Caco-2 (cell line): ENCODE measurements around the gene PARD3B. TPM values are rescaled to one million over a fixed set of nuclear protein-coding genes. Genes with fewer than 3 reads are reported as not detected.

Experiments
- BruUV-seq: library from RNA; stranded (reverse); fragments of 400-500 nt; replicated peaks from 2 replicates; lab custom pipeline; 2021; lab: Mats Ljungman, UMichigan
- CTCF ChIA-PET: fragments of 300-600 bp; sonication (Branson Sonifier 250); formaldehyde crosslinking; loops from one replicate; lab custom pipeline; 2022; ENCODE audit warnings: antibody characterized with exemption; lab: Charles Lee
- POLR2A ChIA-PET: fragments of 300-600 bp; sonication (Branson Sonifier 250); formaldehyde crosslinking; loops from one replicate; lab custom pipeline; 2022; ENCODE audit warnings: antibody characterized with exemption; lab: Charles Lee
- DNase-seq, 2 experiments: peaks; one replicate each; pipeline versions ENCODE4 v3.0.0 to v3.0.0-alpha.2; 2020 to 2022
- H3K27me3 ChIP-seq: replicated peaks from 2 replicates; pipeline ENCODE4 v1.6.0; 2011; ENCODE audit warnings: low read length; ENCODE audit not compliant: control insufficient read depth, insufficient read depth
- H3K36me3 ChIP-seq: 2 replicates; pipeline ENCODE4 v1.5.1; 2011; ENCODE audit warnings: low read length; ENCODE audit not compliant: control insufficient read depth, insufficient read depth
- H3K4me1 ChIP-seq: fragments of 250-450 bp; sonication (Bioruptor Pico); 2 replicates; pipeline ENCODE4 v1.5.1; 2020; ENCODE audit warnings: mild to moderate bottlenecking
- H3K4me3 ChIP-seq: 2 replicates; pipeline ENCODE4 v1.5.1; 2011; ENCODE audit warnings: low read depth, mild to moderate bottlenecking, control low read depth, low read length
- H3K9me3 ChIP-seq: fragments of 250-450 bp; sonication (Bioruptor Pico); 2 replicates; pipeline ENCODE4 v1.5.1; 2020; ENCODE audit warnings: mild to moderate bottlenecking, moderate library complexity
- H3K27ac Mint-ChIP-seq: one replicate; pipeline ENCODE4 v1.8.0; 2022; ENCODE audit warnings: mixed read lengths; ENCODE audit not compliant: unreplicated experiment
- H3K27me3 Mint-ChIP-seq: one replicate; pipeline ENCODE4 v1.8.0; 2022; ENCODE audit warnings: mixed read lengths; ENCODE audit not compliant: insufficient read depth, unreplicated experiment
- H3K36me3 Mint-ChIP-seq: one replicate; pipeline ENCODE4 v1.8.0; 2022; ENCODE audit warnings: mild to moderate bottlenecking, mixed read lengths; ENCODE audit not compliant: insufficient read depth, unreplicated experiment
- H3K4me1 Mint-ChIP-seq: one replicate; pipeline ENCODE4 v1.8.0; 2022; ENCODE audit warnings: low read depth, mixed read lengths; ENCODE audit not compliant: unreplicated experiment
- H3K4me3 Mint-ChIP-seq: one replicate; pipeline ENCODE4 v1.8.0; 2022; ENCODE audit warnings: mild to moderate bottlenecking, moderate library complexity, mixed read lengths; ENCODE audit not compliant: unreplicated experiment
- H3K9me3 Mint-ChIP-seq: one replicate; pipeline ENCODE4 v1.8.0; 2022; ENCODE audit warnings: mixed read lengths; ENCODE audit not compliant: unreplicated experiment
- intact Hi-C: fragments of 100-400 bp; cut with micrococcal nuclease; formaldehyde crosslinking; loops from one replicate; pipeline ENCODE4 v1.10.0; 2022; ENCODE audit not compliant: unreplicated experiment
- total RNA-seq: library from RNA; stranded (reverse); gene quantifications from 2 replicates; pipeline ENCODE4 v1.2.3, GENCODE V29; 2022
- TF ChIP-seq, protein P1 (sequence below), 2 experiments: fragments of 200-600 bp in 1 of 2; IDR thresholded peaks; 1 replicate in 1 of 2; 2 replicates in 1 of 2; pipeline versions ENCODE4 v1.5.1 to v1.8.0; 2011 to 2022; ENCODE audit warnings: antibody characterized with exemption in 1 of 2, control low read depth in 1 of 2, inconsistent platforms in 1 of 2, low read depth in 1 of 2, low read length in 1 of 2, mild to moderate bottlenecking in 1 of 2, moderate library complexity in 1 of 2; ENCODE audit not compliant: insufficient read depth in 1 of 2, severe bottlenecking in 1 of 2, unreplicated experiment in 1 of 2

The PARD3B gene
- total RNA-seq, 1 experiment from 2014 or later: 68.9 TPM

DNA sequence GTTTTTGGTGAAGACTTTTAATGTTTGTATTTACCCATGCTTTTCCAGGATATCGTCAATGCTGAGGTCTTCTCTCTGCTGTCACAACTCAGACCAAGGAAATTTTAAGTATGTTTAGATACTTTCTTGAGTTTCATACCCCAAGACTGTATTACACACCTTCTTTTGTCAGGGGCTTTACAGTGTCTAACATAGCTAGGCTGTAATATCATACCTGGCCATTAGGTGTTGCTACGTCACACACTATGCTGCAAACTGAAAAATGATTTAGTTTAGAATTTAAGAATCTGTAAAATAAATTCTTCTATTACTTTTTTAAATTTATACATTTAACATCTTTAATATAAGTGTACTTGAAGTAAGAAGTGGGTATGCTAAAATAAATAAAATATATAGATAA, 778.7 kb downstream of the PARD3B start:
- no TSS peak for BruUV-seq
- ChIA-PET POLR2A (no interaction called here), CTCF (interaction anchor here (1.0 kb wide), 1 partner anchor 352 kb away, joined by 3 read pairs; no protein-coding TSS in a partner anchor)
- peaks cover 6% of the 10 kb centered on the region; the same call in 1 of the 2 replicates for H3K4me1 ChIP-seq
- intact Hi-C loops: loop anchor here (5.0 kb wide), 1 partner anchor 353 kb away; no protein-coding TSS in a partner anchor
- H3K27me3 ChIP-seq: no peaks in the 10 kb centered on the region
- Mint-ChIP-seq H3K36me3 (peaks cover 10% of the 10 kb centered on the region), H3K27me3 (no peaks in the 10 kb centered on the region), H3K4me1 (peaks cover 14% of the 10 kb centered on the region), H3K9me3 (peaks cover 9% of the 10 kb centered on the region), H3K4me3 (no peak overlapping the region), H3K27ac (no peak overlapping the region)
- DNase-seq: no peak
- TF ChIP-seq, protein P1, sequence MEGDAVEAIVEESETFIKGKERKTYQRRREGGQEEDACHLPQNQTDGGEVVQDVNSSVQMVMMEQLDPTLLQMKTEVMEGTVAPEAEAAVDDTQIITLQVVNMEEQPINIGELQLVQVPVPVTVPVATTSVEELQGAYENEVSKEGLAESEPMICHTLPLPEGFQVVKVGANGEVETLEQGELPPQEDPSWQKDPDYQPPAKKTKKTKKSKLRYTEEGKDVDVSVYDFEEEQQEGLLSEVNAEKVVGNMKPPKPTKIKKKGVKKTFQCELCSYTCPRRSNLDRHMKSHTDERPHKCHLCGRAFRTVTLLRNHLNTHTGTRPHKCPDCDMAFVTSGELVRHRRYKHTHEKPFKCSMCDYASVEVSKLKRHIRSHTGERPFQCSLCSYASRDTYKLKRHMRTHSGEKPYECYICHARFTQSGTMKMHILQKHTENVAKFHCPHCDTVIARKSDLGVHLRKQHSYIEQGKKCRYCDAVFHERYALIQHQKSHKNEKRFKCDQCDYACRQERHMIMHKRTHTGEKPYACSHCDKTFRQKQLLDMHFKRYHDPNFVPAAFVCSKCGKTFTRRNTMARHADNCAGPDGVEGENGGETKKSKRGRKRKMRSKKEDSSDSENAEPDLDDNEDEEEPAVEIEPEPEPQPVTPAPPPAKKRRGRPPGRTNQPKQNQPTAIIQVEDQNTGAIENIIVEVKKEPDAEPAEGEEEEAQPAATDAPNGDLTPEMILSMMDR (IDR thresholded peaks at IDR 0.05; ENCODE audit: insufficient read depth in 1 of 2, low read depth in 1 of 2, low read length in 1 of 2, severe bottlenecking in 1 of 2, unreplicated experiment in 1 of 2): peak; percentile 30 to 32
- no peaks in the 10 kb centered on the region for H3K36me3 ChIP-seq
- H3K9me3 ChIP-seq: peaks cover 9% of the 10 kb centered on the region; the same call in 1 of the 2 replicates
- H3K4me3 ChIP-seq: no peak overlapping the region

DNA sequence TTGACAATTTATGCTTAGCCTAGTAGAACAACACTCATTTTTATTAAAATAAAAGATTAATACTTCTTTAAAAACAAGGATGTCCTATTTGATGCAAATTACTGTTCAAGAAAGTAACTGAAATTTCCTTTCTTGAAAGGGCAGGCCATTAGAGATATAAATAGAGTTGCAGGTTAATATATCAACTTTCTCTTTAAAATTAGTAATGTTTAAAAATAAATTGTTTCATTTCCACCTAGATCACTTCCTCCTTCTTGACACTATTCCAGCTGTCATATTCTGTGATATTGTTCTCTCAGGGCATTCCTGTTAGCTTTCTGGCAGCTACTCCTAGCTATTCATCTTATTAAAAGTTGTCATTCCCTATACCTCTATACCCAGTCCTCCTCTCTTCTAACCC, 779.1 kb downstream of the PARD3B start:
- peaks cover 9% of the 10 kb centered on the region; the same call in 1 of the 2 replicates for H3K9me3 ChIP-seq
- Mint-ChIP-seq H3K9me3 (peaks cover 4% of the 10 kb centered on the region), H3K36me3 (peaks cover 10% of the 10 kb centered on the region), H3K4me3 (no peak overlapping the region), H3K27ac (no peak overlapping the region), H3K27me3 (no peaks in the 10 kb centered on the region), H3K4me1 (peaks cover 10% of the 10 kb centered on the region)
- H3K27me3 ChIP-seq: no peaks in the 10 kb centered on the region
- no peak overlapping the region for H3K4me3 ChIP-seq
- CTCF ChIA-PET: interaction anchor here (1.0 kb wide), 1 partner anchor 352 kb away, joined by 3 read pairs; no protein-coding TSS in a partner anchor
- TF ChIP-seq, protein P1 (IDR thresholded peaks at IDR 0.05; ENCODE audit: insufficient read depth in 1 of 2, low read depth in 1 of 2, low read length in 1 of 2, severe bottlenecking in 1 of 2, unreplicated experiment in 1 of 2): no peak
- intact Hi-C loops: loop anchor here (5.0 kb wide), 1 partner anchor 353 kb away; no protein-coding TSS in a partner anchor
- POLR2A ChIA-PET: no interaction called here
- no TSS peak for BruUV-seq
- no peaks in the 10 kb centered on the region for H3K36me3 ChIP-seq
- DNase-seq: no peak
- H3K4me1 ChIP-seq: peaks cover 6% of the 10 kb centered on the region; the same call in 1 of the 2 replicates

DNA sequence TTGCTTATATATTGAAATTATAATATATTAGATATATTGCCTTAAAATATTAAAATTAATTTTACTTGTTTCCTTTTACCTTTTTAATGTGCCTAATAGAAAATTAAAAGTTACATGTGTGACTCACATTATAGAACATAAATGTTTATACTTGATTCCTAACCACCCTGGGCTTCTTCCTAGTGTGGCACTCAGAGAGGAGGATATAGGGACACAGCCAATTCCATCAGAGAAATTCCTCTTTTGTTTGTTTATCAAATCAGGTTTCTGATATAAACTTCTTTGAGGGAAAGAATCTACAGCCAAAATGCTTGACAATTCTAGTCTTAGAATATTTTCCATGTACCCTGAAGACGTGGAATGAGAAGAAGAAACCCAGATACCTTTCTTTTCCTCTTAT, 788.1 kb downstream of the PARD3B start:
- Histone ChIP-seq H3K36me3 (no peaks in the 10 kb centered on the region), H3K9me3 (no peaks in the 10 kb centered on the region), H3K4me3 (no peak overlapping the region), H3K4me1 (no peaks in the 10 kb centered on the region), H3K27me3 (no peaks in the 10 kb centered on the region)
- CTCF ChIA-PET: no interaction called here
- TF ChIP-seq, protein P1 (IDR thresholded peaks at IDR 0.05; ENCODE audit: insufficient read depth in 1 of 2, low read depth in 1 of 2, low read length in 1 of 2, severe bottlenecking in 1 of 2, unreplicated experiment in 1 of 2): no peak
- no peaks in the 10 kb centered on the region for H3K27me3 Mint-ChIP-seq
- intact Hi-C loops: no loop called here
- no peak overlapping the region for H3K27ac Mint-ChIP-seq
- no TSS peak for BruUV-seq
- no peak overlapping the region for H3K4me3 Mint-ChIP-seq
- POLR2A ChIA-PET: interaction anchor here (0.6 kb wide), 1 partner anchor 826 kb away, joined by 4 read pairs; the partner anchor contains the start of genes EEF1B2 and NDUFS1
- H3K4me1 Mint-ChIP-seq: no peaks in the 10 kb centered on the region
- no peak for DNase-seq
- H3K36me3 Mint-ChIP-seq: no peaks in the 10 kb centered on the region
- peaks cover 14% of the 10 kb centered on the region for H3K9me3 Mint-ChIP-seq
